NB4 (cell line): ENCODE data around the gene PRKG1.

ENCODE experiments used
- POLR2A ChIP-seq: IDR thresholded peaks from 2 replicates; pipeline ENCODE4 v1.6.1; 2011; ENCODE audit warnings: mild to moderate bottlenecking; ENCODE audit not compliant: insufficient read length; ENCODE audit errors: extremely low read depth
- TF ChIP-seq, protein P1 (sequence below): IDR thresholded peaks from one replicate; pipeline ENCODE4 v1.5.1; 2012; ENCODE audit warnings: low read depth, low read length

DNA sequence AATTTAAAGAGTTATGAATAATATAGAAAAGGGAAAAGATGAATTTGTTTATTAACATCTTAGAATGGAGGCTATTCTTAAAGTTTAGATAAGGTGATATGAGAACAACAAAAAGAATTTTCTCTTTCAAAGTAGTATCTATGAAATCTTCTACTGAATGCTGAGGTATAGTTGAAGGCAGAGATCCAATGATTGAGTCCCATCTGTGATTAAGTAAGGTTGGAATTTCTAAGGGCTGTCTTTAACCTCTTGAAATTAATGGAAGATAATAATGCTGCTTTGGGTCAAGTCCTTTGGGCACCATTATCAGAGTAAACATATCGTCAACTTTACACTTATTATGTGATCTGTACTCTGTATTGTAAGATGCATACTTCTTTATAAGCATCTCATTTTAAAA is 307.9 kb downstream of the PRKG1 start:
- TF ChIP-seq, protein P1, sequence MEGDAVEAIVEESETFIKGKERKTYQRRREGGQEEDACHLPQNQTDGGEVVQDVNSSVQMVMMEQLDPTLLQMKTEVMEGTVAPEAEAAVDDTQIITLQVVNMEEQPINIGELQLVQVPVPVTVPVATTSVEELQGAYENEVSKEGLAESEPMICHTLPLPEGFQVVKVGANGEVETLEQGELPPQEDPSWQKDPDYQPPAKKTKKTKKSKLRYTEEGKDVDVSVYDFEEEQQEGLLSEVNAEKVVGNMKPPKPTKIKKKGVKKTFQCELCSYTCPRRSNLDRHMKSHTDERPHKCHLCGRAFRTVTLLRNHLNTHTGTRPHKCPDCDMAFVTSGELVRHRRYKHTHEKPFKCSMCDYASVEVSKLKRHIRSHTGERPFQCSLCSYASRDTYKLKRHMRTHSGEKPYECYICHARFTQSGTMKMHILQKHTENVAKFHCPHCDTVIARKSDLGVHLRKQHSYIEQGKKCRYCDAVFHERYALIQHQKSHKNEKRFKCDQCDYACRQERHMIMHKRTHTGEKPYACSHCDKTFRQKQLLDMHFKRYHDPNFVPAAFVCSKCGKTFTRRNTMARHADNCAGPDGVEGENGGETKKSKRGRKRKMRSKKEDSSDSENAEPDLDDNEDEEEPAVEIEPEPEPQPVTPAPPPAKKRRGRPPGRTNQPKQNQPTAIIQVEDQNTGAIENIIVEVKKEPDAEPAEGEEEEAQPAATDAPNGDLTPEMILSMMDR = no peak
- TF ChIP-seq POLR2A = no peak
